ENCODE results near the gene MRPL14.

Gene MRPL14

GRCh38 chr6:44067173-44068139 is 59.8 kb downstream of the MRPL14 start:
- no peak for DNase-seq

- DNase-seq, result no peak
Observed at GRCh38 chr6:44066394-44067172, 60.7 kb downstream of the MRPL14 start.

- DNase-seq, result no peak
Observed at GRCh38 chr6:44065443-44066140, 61.7 kb downstream of the MRPL14 start.

GRCh38 chr6:44064948-44065272 is 62.3 kb downstream of the MRPL14 start:
- DNase-seq, result no peak

GRCh38 chr6:44064089-44064947 is 62.9 kb downstream of the MRPL14 start:
- DNase-seq, result no peak

- DNase-seq, result no peak
Observed at GRCh38 chr6:44063561-44064059, 63.6 kb downstream of the MRPL14 start.
